Measurements from ENCODE around the gene SF3B2. TPM values are rescaled to one million over a fixed set of nuclear protein-coding genes. Genes with fewer than 3 reads are reported as not detected.
"Not testable (repeated sequence)": the region's sequence is repeated elsewhere in the genome, so short reads cannot be mapped to it uniquely, and the experiment has no call there.

The SF3B2 gene
- polyA plus RNA-seq, 6 donors from 2014 or later, result 68.8 to 106 (median 85.2) TPM

DNA sequence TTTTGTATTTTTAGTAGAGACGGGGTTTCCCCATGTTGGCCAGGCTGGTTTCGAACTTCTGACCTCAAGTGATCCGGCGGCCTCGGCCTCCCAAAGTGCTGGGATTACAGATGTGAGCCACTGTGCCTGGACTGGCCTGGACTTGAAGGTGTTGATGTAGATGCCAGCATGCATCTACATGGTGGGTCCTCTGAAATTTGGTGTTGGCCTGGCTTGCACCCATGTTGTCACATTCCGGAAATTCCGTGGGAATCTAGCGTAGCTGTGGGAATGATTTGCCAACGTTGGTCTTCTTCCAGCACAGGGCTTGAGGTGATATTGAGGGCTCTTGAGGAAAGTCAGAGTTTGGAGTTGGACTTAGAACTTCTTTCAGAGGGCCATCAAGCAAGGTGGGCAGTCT lies 24.4 kb downstream of the SF3B2 start:
- H3K4me3 Mint-ChIP-seq, result peak overlapping the region in 7 of 8 donors; percentile 9 to 90 (median 53)
- H3K36me3 Mint-ChIP-seq, result peaks cover 7 to 9% of the 10 kb centered on the region in 2 donors
- DNase-seq (no peak), ATAC-seq (ENCODE audit: low read depth in 2 of 2) (no peak)
- no peaks in the 10 kb centered on the region for H3K27me3 Mint-ChIP-seq
- H3K9me3 Mint-ChIP-seq, result no peaks in the 10 kb centered on the region
- H3K4me1 Mint-ChIP-seq, result peaks cover 57 to 97% (median 74%) of the 10 kb centered on the region in 3 donors
- H3K27ac Mint-ChIP-seq, result peak overlapping the region in 5 of 6 donors; percentile 22 to 98 (median 79)

DNA sequence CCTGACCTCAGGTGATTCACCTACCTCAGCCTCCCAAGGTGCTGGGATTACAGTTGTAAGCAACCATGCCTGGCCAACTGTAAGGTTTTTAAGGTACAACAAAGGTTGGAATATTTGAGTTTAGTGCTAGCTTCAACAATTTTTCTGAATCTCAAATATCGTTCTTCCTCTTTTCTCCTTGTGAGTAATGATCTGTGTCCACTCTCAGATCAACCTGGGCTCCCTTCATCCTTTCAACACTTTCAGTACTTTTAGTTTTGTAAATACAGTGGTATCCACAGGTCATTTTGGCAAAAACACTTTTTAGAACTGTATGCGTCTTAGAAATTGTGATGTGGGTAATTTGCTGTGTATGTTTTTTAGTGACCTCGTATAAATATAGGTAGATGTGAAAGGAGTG lies 25.8 kb downstream of the SF3B2 start:
- peak overlapping the region; percentile 54 to 98 (median 84) for H3K27ac Mint-ChIP-seq
- H3K36me3 Mint-ChIP-seq, result peaks cover 7 to 9% of the 10 kb centered on the region in 2 donors
- DNase-seq (peak; percentile 50), ATAC-seq (ENCODE audit: low read depth in 2 of 2) (peak; percentile 38 to 42)
- H3K27me3 Mint-ChIP-seq, result no peaks in the 10 kb centered on the region
- no peaks in the 10 kb centered on the region for H3K9me3 Mint-ChIP-seq
- peak overlapping the region; percentile 63 to 90 (median 84) for H3K4me3 Mint-ChIP-seq
- H3K4me1 Mint-ChIP-seq, result peaks cover 49 to 97% (median 70%) of the 10 kb centered on the region in 3 donors

DNA sequence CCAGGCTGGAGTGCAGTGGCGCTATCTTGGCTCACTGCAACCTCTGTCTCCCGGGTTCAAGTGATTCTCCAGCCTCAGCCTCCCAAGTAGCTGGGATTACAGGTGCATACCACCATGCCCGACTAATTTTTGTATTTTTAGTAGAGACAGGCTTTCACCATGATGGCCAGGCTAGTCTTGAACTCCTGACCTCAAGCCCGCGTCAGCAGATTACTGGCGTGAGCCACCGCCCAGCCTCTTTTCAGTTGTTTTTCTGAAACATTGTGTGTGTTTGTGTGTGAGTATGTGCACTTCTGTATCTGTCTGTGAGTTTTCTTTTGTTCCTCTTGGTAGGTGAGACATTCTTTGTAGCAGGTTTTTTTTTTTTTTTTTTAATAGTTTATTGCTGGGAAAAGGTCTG lies 26.8 kb downstream of the SF3B2 start:
- Mint-ChIP-seq H3K27ac (peak overlapping the region; percentile 72 to 98 (median 90)), H3K4me1 (peaks cover 49 to 98% (median 72%) of the 10 kb centered on the region in 3 donors), H3K36me3 (peaks cover 9 to 14% of the 10 kb centered on the region in 2 donors), H3K4me3 (peak overlapping the region in 7 of 8 donors; percentile 63 to 90 (median 86))
- not testable (repeated sequence) for DNase-seq; ATAC-seq (ENCODE audit: low read depth in 2 of 2); H3K9me3 Mint-ChIP-seq; H3K27me3 Mint-ChIP-seq

DNA sequence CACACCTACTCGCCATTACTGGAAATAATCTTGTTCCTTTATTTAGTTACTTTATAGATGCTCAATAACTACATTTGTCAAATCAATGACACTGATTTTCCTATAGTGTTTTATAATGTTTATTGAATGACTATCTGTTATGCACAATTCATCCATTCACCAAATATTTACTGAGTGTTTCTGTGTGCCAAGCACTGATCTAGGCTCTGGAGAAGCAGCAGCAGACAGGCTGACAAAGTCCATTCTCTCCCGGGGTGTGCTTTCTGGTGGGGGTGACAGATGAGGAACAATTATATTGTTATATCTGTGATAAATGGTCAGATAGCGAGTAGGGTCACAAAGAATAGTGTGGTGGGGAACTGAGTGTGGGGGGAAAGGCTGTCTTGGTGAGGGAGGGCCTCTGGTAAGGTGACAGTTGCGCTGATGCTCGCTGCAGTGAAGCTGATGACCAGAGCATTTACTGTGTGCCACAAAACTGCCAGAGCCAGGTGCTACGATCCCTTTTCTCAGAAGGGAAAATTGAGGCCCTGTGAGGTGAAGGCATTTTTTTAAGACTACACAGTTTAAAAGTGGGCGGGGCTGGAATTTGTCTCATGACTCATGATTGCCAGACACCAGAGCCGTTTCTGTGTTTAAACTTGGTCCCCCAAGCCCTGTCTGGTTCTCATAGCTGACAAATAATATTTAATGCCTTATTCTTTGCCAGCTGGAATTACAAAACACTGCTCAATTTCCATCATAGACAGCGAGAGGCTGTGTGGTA lies 28.1 kb downstream of the SF3B2 start:
- ATAC-seq (ENCODE audit: low read depth in 2 of 2) (no peak), DNase-seq (no peak)
- Mint-ChIP-seq H3K27me3 (no peaks in the 10 kb centered on the region), H3K4me1 (peaks cover 62 to 98% (median 81%) of the 10 kb centered on the region in 3 donors), H3K4me3 (peak overlapping the region; percentile 31 to 94 (median 86)), H3K36me3 (peaks cover 8 to 9% of the 10 kb centered on the region in 2 donors), H3K27ac (peak overlapping the region; percentile 79 to 98 (median 96)), H3K9me3 (no peaks in the 10 kb centered on the region)

DNA sequence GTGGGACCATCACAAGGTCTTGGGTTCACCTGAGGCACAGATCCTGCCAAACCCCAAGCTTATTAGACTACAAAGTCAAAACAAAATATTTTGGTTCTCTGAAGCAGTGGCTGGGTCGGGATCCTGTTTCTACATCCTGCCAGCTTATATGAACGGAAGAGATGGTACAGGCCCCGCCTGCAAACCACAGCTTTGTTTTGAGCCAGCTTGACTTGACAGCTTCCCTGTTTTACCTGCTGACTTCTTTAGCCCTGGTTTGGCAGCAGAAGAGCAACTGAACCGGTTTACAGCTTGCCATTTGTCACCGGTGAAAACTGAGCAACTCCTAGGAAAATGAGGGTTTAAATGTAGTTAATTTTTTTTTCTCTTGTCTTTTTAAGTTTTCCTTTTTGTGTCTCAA lies 29.3 kb downstream of the SF3B2 start:
- ATAC-seq (ENCODE audit: low read depth in 2 of 2) (peak; percentile 97 to 98), DNase-seq (peak; percentile 81)
- peaks cover 8 to 9% of the 10 kb centered on the region in 2 donors for H3K36me3 Mint-ChIP-seq
- H3K4me1 Mint-ChIP-seq, result peaks cover 58 to 98% (median 74%) of the 10 kb centered on the region in 3 donors
- H3K27me3 Mint-ChIP-seq, result no peaks in the 10 kb centered on the region
- H3K9me3 Mint-ChIP-seq, result no peaks in the 10 kb centered on the region
- H3K4me3 Mint-ChIP-seq, result peak overlapping the region; percentile 63 to 94 (median 89)
- peak overlapping the region; percentile 79 to 98 (median 98) for H3K27ac Mint-ChIP-seq

DNA sequence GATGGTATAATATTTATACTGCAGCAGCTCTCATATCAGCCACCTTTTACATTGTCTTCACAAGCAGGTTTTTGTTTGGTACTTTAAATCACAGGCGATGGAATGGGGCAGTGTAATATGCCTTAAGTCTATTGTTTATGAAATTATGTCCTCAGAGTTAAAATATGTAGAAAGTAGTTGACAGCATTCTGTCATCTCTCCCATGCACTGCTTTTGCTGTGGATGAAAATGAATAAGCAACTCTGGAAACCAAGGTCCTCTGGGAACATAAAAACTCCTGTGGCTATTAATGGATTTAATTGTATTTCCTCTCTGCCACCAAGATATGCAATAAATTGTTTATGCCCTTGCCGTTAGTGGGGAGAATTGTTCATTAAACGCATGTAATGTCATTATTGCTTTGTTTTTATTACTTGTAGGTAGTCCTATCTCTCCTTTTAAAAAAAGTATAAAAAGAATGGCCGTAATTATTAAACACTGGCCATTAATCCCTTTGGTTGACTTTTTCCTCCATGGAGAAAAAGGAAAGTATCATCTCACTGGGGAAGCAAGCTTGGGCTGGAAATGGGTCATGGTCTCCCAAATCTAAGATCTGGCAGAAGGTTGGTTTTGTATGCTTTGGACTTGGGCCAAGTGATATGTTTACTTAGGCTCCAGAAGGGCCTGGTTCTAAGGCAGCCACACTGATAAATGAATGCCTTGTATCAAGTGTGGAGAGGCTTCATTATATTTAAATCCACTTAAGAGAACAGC lies 31.0 kb downstream of the SF3B2 start:
- Mint-ChIP-seq H3K4me3 (peak overlapping the region in 7 of 8 donors; percentile 1 to 78 (median 47)), H3K4me1 (peaks cover 58 to 98% (median 77%) of the 10 kb centered on the region in 3 donors), H3K27ac (peak overlapping the region; percentile 7 to 98 (median 86)), H3K36me3 (peaks cover 8 to 9% of the 10 kb centered on the region in 2 donors), H3K27me3 (no peaks in the 10 kb centered on the region), H3K9me3 (no peaks in the 10 kb centered on the region)
- no peak for ATAC-seq (ENCODE audit: low read depth in 2 of 2)
- no peak for DNase-seq

DNA sequence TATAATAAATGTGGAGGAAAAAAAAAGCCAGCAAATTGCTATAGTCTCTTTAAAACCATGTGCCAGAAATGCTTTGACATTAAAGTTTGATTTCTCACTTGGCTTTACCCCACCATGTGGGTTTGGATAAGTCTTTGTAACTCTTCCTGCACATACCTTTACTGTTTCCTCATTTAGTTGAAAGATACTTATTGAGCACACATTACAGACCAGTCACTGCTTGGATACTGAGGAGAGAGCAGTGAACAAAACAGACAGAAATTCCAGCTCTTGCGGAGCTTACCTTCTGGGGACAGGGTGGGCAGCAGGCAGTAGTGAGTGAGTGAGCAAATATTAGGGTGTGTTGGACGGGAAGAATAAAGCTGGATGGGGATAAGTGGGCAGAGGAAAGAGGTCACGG lies 31.6 kb downstream of the SF3B2 start:
- Mint-ChIP-seq H3K27ac (peak overlapping the region; percentile 48 to 98 (median 86)), H3K27me3 (no peaks in the 10 kb centered on the region), H3K9me3 (no peaks in the 10 kb centered on the region), H3K4me1 (peaks cover 57 to 98% (median 77%) of the 10 kb centered on the region in 3 donors), H3K36me3 (peaks cover 8 to 9% of the 10 kb centered on the region in 2 donors), H3K4me3 (peak overlapping the region; percentile 1 to 78 (median 40))
- ATAC-seq (ENCODE audit: low read depth in 2 of 2), result no peak
- no peak for DNase-seq

DNA sequence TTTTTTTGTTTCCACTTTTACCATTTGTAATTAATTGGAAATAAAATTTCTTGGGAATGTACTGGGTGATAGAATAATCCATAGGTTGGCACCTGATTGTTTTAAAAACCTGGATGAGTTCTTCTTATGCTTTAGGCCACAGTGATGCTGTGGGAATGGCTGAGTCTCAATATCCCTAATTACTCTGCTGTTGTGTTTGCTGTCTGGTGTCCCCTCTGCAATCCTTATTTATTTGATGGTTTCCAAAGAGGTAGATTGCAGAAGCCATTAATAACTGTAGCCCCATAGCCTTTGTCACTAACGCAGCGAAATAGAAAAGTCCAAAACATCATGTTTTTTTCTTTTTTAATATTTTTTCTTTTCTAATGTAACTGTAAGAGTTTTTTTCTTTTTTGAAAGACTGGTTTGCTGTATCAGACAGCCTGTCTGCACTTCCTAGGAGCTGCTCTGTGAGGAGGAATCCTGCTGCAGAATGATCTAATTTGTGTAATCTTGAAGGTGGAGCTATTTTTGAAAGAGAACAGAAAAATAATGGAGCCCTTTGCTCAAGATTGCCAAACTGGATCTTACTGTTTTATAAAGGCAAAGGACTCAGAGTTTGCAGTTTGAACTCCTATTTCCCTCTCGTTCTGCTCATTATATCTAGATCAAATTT lies 32.8 kb downstream of the SF3B2 start:
- Mint-ChIP-seq H3K4me3 (peak overlapping the region in 2 of 8 donors; percentile 43 to 55), H3K27me3 (no peaks in the 10 kb centered on the region), H3K4me1 (peaks cover 57 to 97% (median 67%) of the 10 kb centered on the region in 3 donors), H3K27ac (peak overlapping the region in 4 of 6 donors; percentile 79 to 98 (median 86)), H3K9me3 (no peaks in the 10 kb centered on the region), H3K36me3 (peaks cover 2 to 8% of the 10 kb centered on the region in 2 donors)
- no peak for ATAC-seq (ENCODE audit: low read depth in 2 of 2)
- DNase-seq, result no peak

DNA sequence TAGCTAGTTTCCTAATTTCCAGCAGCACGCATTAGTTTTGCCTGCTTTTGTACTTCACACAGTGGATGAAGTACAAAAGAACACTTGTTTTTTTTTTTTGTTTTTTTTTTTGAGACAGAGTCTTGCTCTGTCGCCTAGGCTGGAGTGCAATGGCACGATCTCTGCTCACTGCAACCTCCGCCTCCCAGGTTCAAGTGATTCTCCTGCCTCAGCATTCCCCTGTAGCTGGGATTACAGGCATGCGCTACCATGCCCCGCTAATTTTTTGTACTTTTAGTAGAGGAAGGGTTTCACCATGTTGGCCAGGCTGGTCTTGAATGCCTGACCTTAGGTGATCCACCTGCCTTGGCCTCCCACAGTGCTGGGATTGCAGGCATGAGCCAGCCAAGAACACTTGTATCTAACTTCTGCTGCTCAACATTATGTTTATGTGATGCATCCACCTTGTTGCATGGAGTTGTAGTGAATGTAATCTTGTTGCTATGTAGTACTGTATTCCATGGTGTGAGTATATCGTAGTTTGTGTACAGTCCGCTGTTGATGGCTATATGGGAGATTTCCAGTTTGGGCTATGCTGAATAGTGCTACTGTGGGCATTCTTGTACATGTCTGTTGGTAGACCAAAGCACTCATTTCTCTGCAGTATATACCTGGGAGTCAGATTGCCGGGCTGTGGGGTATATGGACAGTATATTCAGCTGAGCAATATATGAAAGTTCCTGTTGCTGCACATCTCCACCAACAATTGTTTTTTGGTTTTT lies 35.2 kb downstream of the SF3B2 start:
- H3K36me3 Mint-ChIP-seq, result peaks cover 0 to 8% of the 10 kb centered on the region in 2 donors
- H3K4me3 Mint-ChIP-seq, result peak overlapping the region; percentile 1 to 77 (median 60)
- no peaks in the 10 kb centered on the region for H3K27me3 Mint-ChIP-seq
- H3K4me1 Mint-ChIP-seq, result peaks cover 38 to 85% (median 51%) of the 10 kb centered on the region in 3 donors
- no peak for DNase-seq
- H3K27ac Mint-ChIP-seq, result peak overlapping the region in 4 of 6 donors; percentile 13 to 79 (median 60)
- ATAC-seq (ENCODE audit: low read depth in 2 of 2), result no peak
- H3K9me3 Mint-ChIP-seq, result no peaks in the 10 kb centered on the region

DNA sequence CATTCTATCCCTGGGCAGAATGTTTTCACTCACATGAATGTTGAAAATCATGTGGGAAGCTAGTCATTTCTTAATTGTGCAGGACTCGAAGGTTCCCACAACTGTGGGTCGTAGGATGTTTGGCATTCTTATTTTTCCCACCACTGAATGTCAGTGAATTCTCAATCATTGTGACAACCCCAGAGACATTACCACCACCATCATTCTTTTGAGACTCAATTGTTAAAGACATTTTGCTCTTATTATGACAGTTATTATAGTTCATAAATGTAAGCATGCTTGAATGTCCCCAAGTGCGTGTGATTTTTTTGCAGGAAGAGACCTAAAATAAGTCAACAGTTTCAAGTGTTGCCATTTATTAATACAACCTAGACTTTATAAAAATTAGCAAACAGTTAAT lies 36.9 kb downstream of the SF3B2 start:
- Mint-ChIP-seq H3K27me3 (no peaks in the 10 kb centered on the region), H3K4me1 (peaks cover 33 to 67% (median 38%) of the 10 kb centered on the region in 3 donors), H3K9me3 (no peaks in the 10 kb centered on the region), H3K4me3 (peak overlapping the region in 2 of 8 donors; percentile 60 to 63), H3K27ac (peak overlapping the region in 2 of 6 donors; percentile 20 to 38), H3K36me3 (no peaks in the 10 kb centered on the region)
- DNase-seq (no peak), ATAC-seq (ENCODE audit: low read depth in 2 of 2) (no peak)

DNA sequence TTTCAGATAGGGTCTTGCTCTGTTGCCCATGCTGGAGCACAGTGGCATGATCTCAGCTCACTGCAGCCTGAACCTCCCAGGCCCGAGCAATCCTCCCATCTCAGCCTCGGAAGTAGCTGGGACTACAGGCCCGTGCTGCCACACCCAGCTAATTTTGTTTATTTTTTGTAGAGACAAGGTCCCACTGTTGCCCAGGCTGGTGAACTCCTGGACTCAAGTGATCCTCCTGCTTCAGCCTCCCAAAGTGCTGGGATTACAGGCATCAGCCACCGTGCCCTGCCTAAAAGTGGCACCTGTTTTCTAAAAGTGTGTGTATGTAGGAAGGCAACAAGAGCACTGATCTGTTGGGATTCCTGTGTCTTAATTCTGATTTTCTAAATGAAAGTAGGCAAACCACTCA lies 38.1 kb downstream of the SF3B2 start:
- DNase-seq, result no peak
- H3K4me1 Mint-ChIP-seq, result peaks cover 21 to 58% (median 30%) of the 10 kb centered on the region in 3 donors
- H3K9me3 Mint-ChIP-seq, result no peaks in the 10 kb centered on the region
- H3K36me3 Mint-ChIP-seq, result no peaks in the 10 kb centered on the region
- peak overlapping the region in 1 of 8 donors; percentile 25 for H3K4me3 Mint-ChIP-seq
- peak overlapping the region in 1 of 6 donors; percentile 75 for H3K27ac Mint-ChIP-seq
- H3K27me3 Mint-ChIP-seq, result no peaks in the 10 kb centered on the region
- no peak for ATAC-seq (ENCODE audit: low read depth in 2 of 2)

DNA sequence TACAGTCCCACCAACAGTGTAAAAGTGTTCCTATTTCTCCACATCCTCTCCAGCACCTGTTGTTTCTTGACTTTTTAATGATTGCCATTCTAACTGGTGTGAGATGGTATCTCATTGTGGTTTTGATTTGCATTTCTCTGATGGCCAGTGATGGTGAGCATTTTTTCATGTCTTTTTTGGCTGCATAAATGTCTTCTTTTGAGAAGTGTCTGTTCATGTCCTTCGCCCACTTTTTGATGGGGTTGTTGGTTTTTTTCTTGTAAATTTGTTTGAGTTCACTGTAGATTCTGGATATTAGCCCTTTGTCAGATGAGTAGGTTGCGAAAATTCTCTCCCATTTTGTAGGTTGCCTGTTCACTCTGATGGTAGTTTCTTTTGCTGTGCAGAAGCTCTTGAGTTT lies 40.0 kb downstream of the SF3B2 start:
- H3K27me3 Mint-ChIP-seq; H3K9me3 Mint-ChIP-seq; H3K4me3 Mint-ChIP-seq; H3K27ac Mint-ChIP-seq; ATAC-seq (ENCODE audit: low read depth in 2 of 2); H3K36me3 Mint-ChIP-seq; DNase-seq: not testable (repeated sequence)
- H3K4me1 Mint-ChIP-seq, result peaks cover 27 to 54% (median 29%) of the 10 kb centered on the region in 3 donors
